T-helper 22 cell (primary cell): ENCODE measurements around the gene HOXA6.

Source experiments
- DNase-seq: peaks from one replicate; pipeline ENCODE4 v3.0.0-alpha.2; 2020; ENCODE audit warnings: low read depth

HOXA6 gene

GRCh38 chr7:27149842-27150567 lies 2.4 kb upstream of the HOXA6 start:
- no peak for DNase-seq

- no peak for DNase-seq
These were observed 1.4 kb upstream of the HOXA6 start for GRCh38 chr7:27148756-27149641.

- no peak for DNase-seq
These were observed 619 bp upstream of the HOXA6 start for GRCh38 chr7:27148031-27148755.

- DNase-seq, result no peak
These were observed 929 bp downstream of the HOXA6 start for GRCh38 chr7:27146491-27147198.

- DNase-seq, result no peak
These were observed 1.6 kb downstream of the HOXA6 start for GRCh38 chr7:27145914-27146412.

- no peak for DNase-seq
These were observed 2.2 kb downstream of the HOXA6 start for GRCh38 chr7:27145165-27145913.

- DNase-seq, result no peak
These were observed 2.8 kb downstream of the HOXA6 start for GRCh38 chr7:27144781-27145164.

- DNase-seq, result no peak
These were observed 3.4 kb downstream of the HOXA6 start for GRCh38 chr7:27143950-27144780.

- DNase-seq, result no peak
These were observed 4.3 kb downstream of the HOXA6 start, which contains the start of gene HOXA5 for GRCh38 chr7:27143023-27143949. TSS of gene HOXA5 (minus strand) at chr7:27143681. CDS start at chr7:27143607, 74 bp downstream.

GRCh38 chr7:27142580-27143022 lies 5.0 kb downstream of the HOXA6 start:
- no peak for DNase-seq

- no peak for DNase-seq
These were observed 5.5 kb downstream of the HOXA6 start for GRCh38 chr7:27141923-27142579.

- DNase-seq, result no peak
These were observed 6.2 kb downstream of the HOXA6 start for GRCh38 chr7:27141137-27141922.

GRCh38 chr7:27140126-27140857 lies 7.3 kb downstream of the HOXA6 start:
- DNase-seq, result no peak

GRCh38 chr7:27139334-27140125 lies 8.0 kb downstream of the HOXA6 start:
- no peak for DNase-seq

GRCh38 chr7:27138985-27139333 lies 8.6 kb downstream of the HOXA6 start:
- DNase-seq, result no peak

- no peak for DNase-seq
These were observed 9.1 kb downstream of the HOXA6 start for GRCh38 chr7:27138472-27138871.
